Measurements from ENCODE around the gene SH3BP4.

GRCh38 chr2:235047171-235048160, 95.6 kb downstream of the SH3BP4 start:
- no peak for TF ChIP-seq RAD21 (IDR thresholded peaks at IDR 0.05 in 1 of 2, conservative IDR thresholded peaks at IDR 0.05 in 1 of 2; ENCODE audit: low read depth in 2 of 2, low read length in 2 of 2)
- TF ChIP-seq CHD2 (IDR thresholded peaks at IDR 0.05; ENCODE audit: low read length) = no peak
- TF ChIP-seq, protein P1, sequence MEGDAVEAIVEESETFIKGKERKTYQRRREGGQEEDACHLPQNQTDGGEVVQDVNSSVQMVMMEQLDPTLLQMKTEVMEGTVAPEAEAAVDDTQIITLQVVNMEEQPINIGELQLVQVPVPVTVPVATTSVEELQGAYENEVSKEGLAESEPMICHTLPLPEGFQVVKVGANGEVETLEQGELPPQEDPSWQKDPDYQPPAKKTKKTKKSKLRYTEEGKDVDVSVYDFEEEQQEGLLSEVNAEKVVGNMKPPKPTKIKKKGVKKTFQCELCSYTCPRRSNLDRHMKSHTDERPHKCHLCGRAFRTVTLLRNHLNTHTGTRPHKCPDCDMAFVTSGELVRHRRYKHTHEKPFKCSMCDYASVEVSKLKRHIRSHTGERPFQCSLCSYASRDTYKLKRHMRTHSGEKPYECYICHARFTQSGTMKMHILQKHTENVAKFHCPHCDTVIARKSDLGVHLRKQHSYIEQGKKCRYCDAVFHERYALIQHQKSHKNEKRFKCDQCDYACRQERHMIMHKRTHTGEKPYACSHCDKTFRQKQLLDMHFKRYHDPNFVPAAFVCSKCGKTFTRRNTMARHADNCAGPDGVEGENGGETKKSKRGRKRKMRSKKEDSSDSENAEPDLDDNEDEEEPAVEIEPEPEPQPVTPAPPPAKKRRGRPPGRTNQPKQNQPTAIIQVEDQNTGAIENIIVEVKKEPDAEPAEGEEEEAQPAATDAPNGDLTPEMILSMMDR (IDR thresholded peaks at IDR 0.05; ENCODE audit: control extremely low read depth in 1 of 3, insufficient read depth in 1 of 3, low read depth in 1 of 3, low read length in 3 of 3) = no peak
- TF ChIP-seq EP300 (IDR thresholded peaks at IDR 0.05; ENCODE audit: borderline replicate concordance in 1 of 2, low read depth in 2 of 2, low read length in 2 of 2) = no peak
- TF ChIP-seq EZH2 (IDR thresholded peaks at IDR 0.05; ENCODE audit: low read depth, low read length, severe bottlenecking) = no peak
- TF ChIP-seq FOSL1 (IDR thresholded peaks at IDR 0.05; ENCODE audit: insufficient read depth, low read depth, low read length) = no peak
- TF ChIP-seq CEBPB (IDR thresholded peaks at IDR 0.05; ENCODE audit: low read depth, low read length) = no peak
- TF ChIP-seq KDM5A (IDR thresholded peaks at IDR 0.05; ENCODE audit: low read length) = no peak
- TF ChIP-seq GABPA (IDR thresholded peaks at IDR 0.05; ENCODE audit: borderline replicate concordance, insufficient read depth, low read length) = no peak
- TF ChIP-seq, protein P2, sequence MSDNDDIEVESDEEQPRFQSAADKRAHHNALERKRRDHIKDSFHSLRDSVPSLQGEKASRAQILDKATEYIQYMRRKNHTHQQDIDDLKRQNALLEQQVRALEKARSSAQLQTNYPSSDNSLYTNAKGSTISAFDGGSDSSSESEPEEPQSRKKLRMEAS (IDR thresholded peaks at IDR 0.05) = no peak
- TF ChIP-seq NRF1 (IDR thresholded peaks at IDR 0.05; ENCODE audit: low read depth, low read length) = no peak
- TF ChIP-seq POLR2A (IDR thresholded peaks at IDR 0.05; ENCODE audit: control extremely low read depth in 1 of 2, low read depth in 2 of 2, low read length in 2 of 2) = no peak
- no peak for TF ChIP-seq POLR2AphosphoS5 (IDR thresholded peaks at IDR 0.05; ENCODE audit: low read depth, low read length)
